ENCODE measurements around the gene SHC4. TPM values are rescaled to one million over a fixed set of nuclear protein-coding genes. Genes with fewer than 3 reads are reported as not detected.
A peak's percentile ranks its signal among the peaks of the same experiment; 100 is the strongest.

The SHC4 gene
- total and polyA plus RNA-seq, 9 of the 15 experiments (the other 6 are each of a cell fraction or from before 2014, with no cell fraction given) = 0.43 to 1.2 (median 0.67) TPM

DNA sequence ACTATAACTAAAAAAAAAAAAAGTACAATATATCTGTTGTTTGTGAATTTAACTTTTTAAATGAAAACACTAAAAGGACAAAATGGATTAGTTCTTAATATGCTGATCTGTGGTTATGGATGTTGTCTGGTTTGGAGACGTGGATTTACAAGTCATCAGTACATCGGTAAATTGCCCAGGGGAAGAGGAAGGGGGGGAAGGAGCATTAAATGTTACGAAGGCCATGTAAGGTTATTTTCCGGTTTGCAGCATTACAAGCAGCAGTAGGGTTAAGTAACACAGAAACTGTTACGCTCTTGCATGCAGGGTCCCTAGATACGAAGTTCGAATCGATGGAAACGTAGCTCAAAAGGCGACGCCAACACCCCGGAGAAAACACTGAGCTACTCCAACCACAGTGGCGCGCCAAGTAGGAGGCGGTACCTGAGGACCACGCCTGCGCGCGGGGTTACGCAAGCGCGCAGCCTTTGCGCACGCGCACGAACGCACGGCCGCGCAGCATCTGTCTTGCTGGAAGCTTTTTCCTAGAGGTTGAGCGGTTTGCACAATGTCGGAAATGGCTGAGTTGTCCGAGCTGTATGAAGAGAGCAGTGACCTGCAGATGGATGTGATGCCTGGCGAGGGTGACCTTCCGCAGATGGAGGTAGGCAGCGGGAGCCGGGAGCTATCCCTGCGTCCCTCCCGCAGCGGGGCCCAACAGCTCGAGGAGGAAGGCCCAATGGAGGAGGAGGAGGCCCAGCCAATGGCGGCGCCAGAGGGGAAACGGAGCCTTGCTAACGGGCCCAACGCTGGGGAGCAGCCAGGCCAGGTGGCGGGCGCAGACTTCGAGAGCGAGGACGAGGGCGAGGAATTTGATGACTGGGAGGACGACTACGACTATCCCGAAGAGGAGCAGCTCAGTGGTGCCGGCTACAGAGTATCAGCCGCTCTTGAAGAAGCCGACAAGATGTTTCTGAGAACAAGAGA, 85.8 kb downstream of the SHC4 start, which contains the start of gene EID1 (continued):
- TF ChIP-seq, protein P1, sequence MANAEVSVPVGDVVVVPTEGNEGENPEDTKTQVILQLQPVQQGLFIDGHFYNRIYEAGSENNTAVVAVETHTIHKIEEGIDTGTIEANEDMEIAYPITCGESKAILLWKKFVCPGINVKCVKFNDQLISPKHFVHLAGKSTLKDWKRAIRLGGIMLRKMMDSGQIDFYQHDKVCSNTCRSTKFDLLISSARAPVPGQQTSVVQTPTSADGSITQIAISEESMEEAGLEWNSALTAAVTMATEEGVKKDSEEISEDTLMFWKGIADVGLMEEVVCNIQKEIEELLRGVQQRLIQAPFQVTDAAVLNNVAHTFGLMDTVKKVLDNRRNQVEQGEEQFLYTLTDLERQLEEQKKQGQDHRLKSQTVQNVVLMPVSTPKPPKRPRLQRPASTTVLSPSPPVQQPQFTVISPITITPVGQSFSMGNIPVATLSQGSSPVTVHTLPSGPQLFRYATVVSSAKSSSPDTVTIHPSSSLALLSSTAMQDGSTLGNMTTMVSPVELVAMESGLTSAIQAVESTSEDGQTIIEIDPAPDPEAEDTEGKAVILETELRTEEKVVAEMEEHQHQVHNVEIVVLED (CRISPR knock-in tag; IDR thresholded peaks at IDR 0.05) = peak; percentile 91
- TF ChIP-seq CCNT2 (IDR thresholded peaks at IDR 0.05; ENCODE audit: borderline replicate concordance, extremely low read depth, insufficient read length, low read depth, low read length) (peak; percentile 58), FOXK1 (CRISPR knock-in tag; IDR thresholded peaks at IDR 0.05; ENCODE audit: borderline replicate concordance) (0 out of 2 replicates have a peak, but pooled peaks have one; percentile 54), ZKSCAN3 (CRISPR knock-in tag; IDR thresholded peaks at IDR 0.05) (no peak), SMARCE1 (IDR thresholded peaks at IDR 0.05) (peak; percentile 9; the same call in 1 of the 2 replicates), ZBTB1 (CRISPR knock-in tag; IDR thresholded peaks at IDR 0.05; ENCODE audit: borderline replicate concordance, low read depth) (peak; percentile 70; the same call in 1 of the 2 replicates), NRF1 (conservative IDR thresholded peaks at IDR 0.05 in 1 of 2, IDR thresholded peaks at IDR 0.05 in 1 of 2) (peak; percentile 99), TARDBP (IDR thresholded peaks at IDR 0.05) (0 out of 2 replicates have a peak, but pooled peaks have one; percentile 50), MAZ (CRISPR knock-in tag; conservative IDR thresholded peaks at IDR 0.05 in 1 of 2, IDR thresholded peaks at IDR 0.05 in 1 of 2) (peak; percentile 65 to 79; a peak in 3 of 4 replicates), DNMT1 (IDR thresholded peaks at IDR 0.05) (no peak), NCOA1 (IDR thresholded peaks at IDR 0.05; ENCODE audit: low read depth) (no peak), CREM (IDR thresholded peaks at IDR 0.05; ENCODE audit: low read depth) (peak; percentile 92)
- TF ChIP-seq, protein P2, sequence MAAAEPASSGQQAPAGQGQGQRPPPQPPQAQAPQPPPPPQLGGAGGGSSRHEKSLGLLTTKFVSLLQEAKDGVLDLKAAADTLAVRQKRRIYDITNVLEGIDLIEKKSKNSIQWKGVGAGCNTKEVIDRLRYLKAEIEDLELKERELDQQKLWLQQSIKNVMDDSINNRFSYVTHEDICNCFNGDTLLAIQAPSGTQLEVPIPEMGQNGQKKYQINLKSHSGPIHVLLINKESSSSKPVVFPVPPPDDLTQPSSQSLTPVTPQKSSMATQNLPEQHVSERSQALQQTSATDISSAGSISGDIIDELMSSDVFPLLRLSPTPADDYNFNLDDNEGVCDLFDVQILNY (CRISPR knock-in tag; IDR thresholded peaks at IDR 0.05) = peak; percentile 77; the same call in 1 of the 2 replicates
- TF ChIP-seq, protein P3, sequence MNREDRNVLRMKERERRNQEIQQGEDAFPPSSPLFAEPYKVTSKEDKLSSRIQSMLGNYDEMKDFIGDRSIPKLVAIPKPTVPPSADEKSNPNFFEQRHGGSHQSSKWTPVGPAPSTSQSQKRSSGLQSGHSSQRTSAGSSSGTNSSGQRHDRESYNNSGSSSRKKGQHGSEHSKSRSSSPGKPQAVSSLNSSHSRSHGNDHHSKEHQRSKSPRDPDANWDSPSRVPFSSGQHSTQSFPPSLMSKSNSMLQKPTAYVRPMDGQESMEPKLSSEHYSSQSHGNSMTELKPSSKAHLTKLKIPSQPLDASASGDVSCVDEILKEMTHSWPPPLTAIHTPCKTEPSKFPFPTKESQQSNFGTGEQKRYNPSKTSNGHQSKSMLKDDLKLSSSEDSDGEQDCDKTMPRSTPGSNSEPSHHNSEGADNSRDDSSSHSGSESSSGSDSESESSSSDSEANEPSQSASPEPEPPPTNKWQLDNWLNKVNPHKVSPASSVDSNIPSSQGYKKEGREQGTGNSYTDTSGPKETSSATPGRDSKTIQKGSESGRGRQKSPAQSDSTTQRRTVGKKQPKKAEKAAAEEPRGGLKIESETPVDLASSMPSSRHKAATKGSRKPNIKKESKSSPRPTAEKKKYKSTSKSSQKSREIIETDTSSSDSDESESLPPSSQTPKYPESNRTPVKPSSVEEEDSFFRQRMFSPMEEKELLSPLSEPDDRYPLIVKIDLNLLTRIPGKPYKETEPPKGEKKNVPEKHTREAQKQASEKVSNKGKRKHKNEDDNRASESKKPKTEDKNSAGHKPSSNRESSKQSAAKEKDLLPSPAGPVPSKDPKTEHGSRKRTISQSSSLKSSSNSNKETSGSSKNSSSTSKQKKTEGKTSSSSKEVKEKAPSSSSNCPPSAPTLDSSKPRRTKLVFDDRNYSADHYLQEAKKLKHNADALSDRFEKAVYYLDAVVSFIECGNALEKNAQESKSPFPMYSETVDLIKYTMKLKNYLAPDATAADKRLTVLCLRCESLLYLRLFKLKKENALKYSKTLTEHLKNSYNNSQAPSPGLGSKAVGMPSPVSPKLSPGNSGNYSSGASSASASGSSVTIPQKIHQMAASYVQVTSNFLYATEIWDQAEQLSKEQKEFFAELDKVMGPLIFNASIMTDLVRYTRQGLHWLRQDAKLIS (CRISPR knock-in tag; IDR thresholded peaks at IDR 0.05) = peak; percentile 79; the same call in 1 of the 2 replicates

All from K562 (cell line).